NCI-H524 treated with DMSO at 0.1 percent for 48 hours (cell line): Measurements from ENCODE around the gene VAMP8.
A peak's percentile ranks its signal among the peaks of the same experiment; 100 is the strongest.
"Not testable (repeated sequence)": the region's sequence is repeated elsewhere in the genome, so short reads cannot be mapped to it uniquely, and the experiment has no call there.

Experiments used
- DNase-seq: peaks from one replicate; lab custom pipeline; 2025; lab: John Stamatoyannopoulos, UW

The VAMP8 gene

GRCh38 chr2:85577386-85578242 is at the start of gene VAMP8:
Gene VAMP8 (plus strand): TSS chr2:85577586. CDS start chr2:85577647, 61 bp downstream.
- DNase-seq: no peak

- no peak for DNase-seq
These were observed 49.6 kb upstream of the VAMP8 start for GRCh38 chr2:85527787-85528186.

- DNase-seq: no peak
These were observed 49.0 kb upstream of the VAMP8 start for GRCh38 chr2:85528355-85528754.

GRCh38 chr2:85529809-85530208 is 47.6 kb upstream of the VAMP8 start:
- no peak for DNase-seq

- DNase-seq: no peak
These were observed 45.8 kb upstream of the VAMP8 start for GRCh38 chr2:85531589-85531988.

- DNase-seq: no peak
These were observed 43.3 kb upstream of the VAMP8 start for GRCh38 chr2:85534099-85534498.

- no peak for DNase-seq
These were observed 42.5 kb upstream of the VAMP8 start for GRCh38 chr2:85534881-85535280.

GRCh38 chr2:85536479-85536878 is 40.9 kb upstream of the VAMP8 start:
- no peak for DNase-seq

- no peak for DNase-seq
These were observed 39.5 kb upstream of the VAMP8 start for GRCh38 chr2:85537600-85538506.

GRCh38 chr2:85538507-85539360 is 38.7 kb upstream of the VAMP8 start, which contains the start of gene MAT2A:
Gene MAT2A (plus strand): TSS chr2:85539168. CDS start chr2:85539288, 120 bp downstream.
- peak; percentile 64 for DNase-seq

- no peak for DNase-seq
These were observed 37.8 kb upstream of the VAMP8 start for GRCh38 chr2:85539361-85540132.

- no peak for DNase-seq
These were observed 37.2 kb upstream of the VAMP8 start for GRCh38 chr2:85540133-85540648.

- DNase-seq: no peak
These were observed 36.1 kb upstream of the VAMP8 start for GRCh38 chr2:85541262-85541661.

- no peak for DNase-seq
These were observed 35.5 kb upstream of the VAMP8 start for GRCh38 chr2:85541753-85542457.

- no peak for DNase-seq
These were observed 34.6 kb upstream of the VAMP8 start for GRCh38 chr2:85542777-85543176.

- DNase-seq: not testable (repeated sequence)
These were observed 33.1 kb upstream of the VAMP8 start for GRCh38 chr2:85544254-85544691.

- DNase-seq: not testable (repeated sequence)
These were observed 32.2 kb upstream of the VAMP8 start for GRCh38 chr2:85544915-85545779.

- no peak for DNase-seq
These were observed 31.6 kb upstream of the VAMP8 start for GRCh38 chr2:85545780-85546240.
